Mesendoderm (in vitro differentiated cells): ENCODE measurements around the gene FGD5.

Experiments used
- DNase-seq: peaks from one replicate; pipeline ENCODE4 v3.0.0; 2013
- H2AK5ac ChIP-seq: 2 replicates; pipeline ENCODE4 v1.6.1; 2013; ENCODE audit warnings: low read length, inconsistent platforms
- H2BK120ac ChIP-seq: 2 replicates; pipeline ENCODE4 v1.6.1; 2013; ENCODE audit warnings: low read depth, mild to moderate bottlenecking, low read length, moderate library complexity, mixed read lengths
- H2BK15ac ChIP-seq: replicated peaks from 2 replicates; pipeline ENCODE4 v1.6.1; 2013; ENCODE audit warnings: low read depth, mild to moderate bottlenecking, moderate library complexity
- H2BK5ac ChIP-seq: 2 replicates; pipeline ENCODE4 v1.6.1; 2013; ENCODE audit warnings: low read length, inconsistent platforms
- H3K18ac ChIP-seq: 2 replicates; pipeline ENCODE4 v1.6.1; 2013; ENCODE audit warnings: mild to moderate bottlenecking, low read length, mixed read lengths
- H3K23ac ChIP-seq: one replicate; pipeline ENCODE4 v1.6.1; 2013; ENCODE audit warnings: low read length
- H3K27ac ChIP-seq: 2 replicates; pipeline ENCODE4 v1.5.1; 2013; ENCODE audit warnings: low read depth, mild to moderate bottlenecking, inconsistent platforms, low read length, moderate library complexity
- H3K27me3 ChIP-seq: 2 replicates; pipeline ENCODE4 v1.6.1; 2013; ENCODE audit warnings: low read length, control low read depth, mild to moderate bottlenecking, inconsistent platforms; ENCODE audit not compliant: insufficient read depth, poor library complexity
- H3K36me3 ChIP-seq: 2 replicates; pipeline ENCODE4 v1.6.1; 2013; ENCODE audit warnings: low read length, inconsistent platforms; ENCODE audit not compliant: control insufficient read depth, insufficient read depth
- H3K4ac ChIP-seq: one replicate; pipeline ENCODE4 v1.6.1; 2013; ENCODE audit warnings: low read depth, mild to moderate bottlenecking, low read length, moderate library complexity
- H3K4me1 ChIP-seq: 2 replicates; pipeline ENCODE4 v1.6.1; 2013; ENCODE audit warnings: low read depth, low read length, inconsistent platforms; ENCODE audit not compliant: control insufficient read depth
- H3K4me2 ChIP-seq: 2 replicates; pipeline ENCODE4 v1.6.1; 2013; ENCODE audit warnings: low read length
- H3K4me3 ChIP-seq: 2 replicates; pipeline ENCODE4 v1.5.1; 2013; ENCODE audit warnings: mild to moderate bottlenecking, low read length
- H3K56ac ChIP-seq: one replicate; pipeline ENCODE4 v1.6.1; 2013; ENCODE audit warnings: low read length
- H3K79me1 ChIP-seq: 2 replicates; pipeline ENCODE4 v1.6.1; 2013; ENCODE audit warnings: low read length, inconsistent platforms
- H3K79me2 ChIP-seq: 2 replicates; pipeline ENCODE4 v1.6.1; 2013; ENCODE audit warnings: mild to moderate bottlenecking, low read length; ENCODE audit not compliant: control insufficient read depth, insufficient read depth
- H3K9ac ChIP-seq: 2 replicates; pipeline ENCODE4 v1.6.1; 2013; ENCODE audit warnings: low read length, inconsistent platforms
- H4K5ac ChIP-seq: one replicate; pipeline ENCODE4 v1.6.1; 2013; ENCODE audit warnings: low read length
- H4K8ac ChIP-seq: one replicate; pipeline ENCODE4 v1.6.1; 2013; ENCODE audit warnings: low read depth, mild to moderate bottlenecking, control low read depth, low read length, moderate library complexity
- WGBS: extraction: QIAGEN DNeasy Blood & Tissue Kit; methylation state at CpG from one replicate; pipeline ENCODE4 v1.1.7; 2013; ENCODE audit warnings: low lambda C conversion rate, missing lambda C conversion rate; ENCODE audit not compliant: insufficient coverage; ENCODE audit errors: extremely low coverage; 5-methylcytosine and 5-hydroxymethylcytosine counted together

Gene FGD5

GRCh38 chr3:14913071-14913925, 94.5 kb downstream of the FGD5 start:
- no peak overlapping the region for H3K4me2 ChIP-seq

GRCh38 chr3:14913926-14914778, 95.4 kb downstream of the FGD5 start:
- H4K8ac ChIP-seq = no peak overlapping the region
- no peaks in the 10 kb centered on the region for H3K79me2 ChIP-seq
- H3K4me3 ChIP-seq = no peak overlapping the region
- no peak overlapping the region for H2AK5ac ChIP-seq
- no peak overlapping the region for H2BK15ac ChIP-seq
- H3K36me3 ChIP-seq = no peaks in the 10 kb centered on the region
- no peak overlapping the region for H2BK5ac ChIP-seq
- no peak overlapping the region for H3K27ac ChIP-seq
- DNase-seq = peak; percentile 42
- WGBS = no CpG with 5 or more reads among the region's 14 CpGs
- H3K4me2 ChIP-seq = no peak overlapping the region
- no peak overlapping the region for H2BK120ac ChIP-seq
- H3K79me1 ChIP-seq = no peaks in the 10 kb centered on the region
- H3K27me3 ChIP-seq = no peaks in the 10 kb centered on the region
- H3K56ac ChIP-seq = no peak overlapping the region
- no peaks in the 10 kb centered on the region for H3K4me1 ChIP-seq
- no peak overlapping the region for H4K5ac ChIP-seq
- no peak overlapping the region for H3K4ac ChIP-seq
- no peak overlapping the region for H3K23ac ChIP-seq
- H3K9ac ChIP-seq = no peak overlapping the region
- no peak overlapping the region for H3K18ac ChIP-seq

More at GRCh38 chr3:14913071-14913925, 94.5 kb downstream of the FGD5 start:
- H2BK15ac ChIP-seq = no peak overlapping the region
- DNase-seq = peak; percentile 31
- H3K23ac ChIP-seq = no peak overlapping the region
- H3K9ac ChIP-seq = no peak overlapping the region
- H2AK5ac ChIP-seq = no peak overlapping the region
- H3K4me1 ChIP-seq = no peaks in the 10 kb centered on the region
- H4K5ac ChIP-seq = no peak overlapping the region
- no peaks in the 10 kb centered on the region for H3K79me1 ChIP-seq
- H3K36me3 ChIP-seq = no peaks in the 10 kb centered on the region
- no peak overlapping the region for H4K8ac ChIP-seq
- no peak overlapping the region for H3K27ac ChIP-seq
- H3K18ac ChIP-seq = no peak overlapping the region
- H2BK5ac ChIP-seq = no peak overlapping the region
- no peak overlapping the region for H3K56ac ChIP-seq
- no peak overlapping the region for H3K4me3 ChIP-seq
- no peaks in the 10 kb centered on the region for H3K27me3 ChIP-seq
- no CpG with 5 or more reads among the region's 10 CpGs for WGBS
- H3K79me2 ChIP-seq = no peaks in the 10 kb centered on the region
- no peak overlapping the region for H3K4ac ChIP-seq
- no peak overlapping the region for H2BK120ac ChIP-seq

GRCh38 chr3:14914779-14915117, 96.0 kb downstream of the FGD5 start:
- H3K79me1 ChIP-seq = no peaks in the 10 kb centered on the region
- no peak overlapping the region for H2BK15ac ChIP-seq
- DNase-seq = no peak
- H3K4me3 ChIP-seq = no peak overlapping the region
- H3K18ac ChIP-seq = no peak overlapping the region
- no peak overlapping the region for H3K23ac ChIP-seq
- no peak overlapping the region for H2BK120ac ChIP-seq
- no peak overlapping the region for H3K27ac ChIP-seq
- H3K4me1 ChIP-seq = no peaks in the 10 kb centered on the region
- H3K56ac ChIP-seq = no peak overlapping the region
- H3K36me3 ChIP-seq = no peaks in the 10 kb centered on the region
- H2BK5ac ChIP-seq = no peak overlapping the region
- no peak overlapping the region for H2AK5ac ChIP-seq
- no peak overlapping the region for H3K9ac ChIP-seq
- H4K8ac ChIP-seq = no peak overlapping the region
- no peak overlapping the region for H3K4me2 ChIP-seq
- H4K5ac ChIP-seq = no peak overlapping the region
- WGBS = no CpG with 5 or more reads among the region's 6 CpGs
- no peaks in the 10 kb centered on the region for H3K27me3 ChIP-seq
- no peaks in the 10 kb centered on the region for H3K79me2 ChIP-seq
- no peak overlapping the region for H3K4ac ChIP-seq

GRCh38 chr3:14915636-14916222, 97.0 kb downstream of the FGD5 start:
- Histone ChIP-seq H3K9ac (no peak overlapping the region), H3K27me3 (no peaks in the 10 kb centered on the region), H3K79me2 (no peaks in the 10 kb centered on the region), H2BK5ac (no peak overlapping the region), H3K4me1 (no peaks in the 10 kb centered on the region), H2BK15ac (no peak overlapping the region), H3K56ac (no peak overlapping the region), H3K36me3 (no peaks in the 10 kb centered on the region), H3K4ac (no peak overlapping the region), H3K79me1 (no peaks in the 10 kb centered on the region), H2BK120ac (no peak overlapping the region), H3K23ac (no peak overlapping the region), H4K8ac (no peak overlapping the region), H3K27ac (no peak overlapping the region), H2AK5ac (no peak overlapping the region), H3K4me3 (no peak overlapping the region), H3K18ac (no peak overlapping the region), H4K5ac (no peak overlapping the region), H3K4me2 (no peak overlapping the region)
- no CpG with 5 or more reads among the region's 3 CpGs for WGBS
- DNase-seq = no peak

GRCh38 chr3:14918356-14918860, 99.6 kb downstream of the FGD5 start:
- Histone ChIP-seq H2BK15ac (no peak overlapping the region), H2AK5ac (no peak overlapping the region), H4K8ac (no peak overlapping the region), H2BK5ac (no peak overlapping the region), H2BK120ac (no peak overlapping the region), H4K5ac (no peak overlapping the region), H3K36me3 (no peaks in the 10 kb centered on the region), H3K79me2 (no peaks in the 10 kb centered on the region), H3K23ac (no peak overlapping the region), H3K27ac (no peak overlapping the region), H3K4me3 (no peak overlapping the region), H3K79me1 (no peaks in the 10 kb centered on the region), H3K18ac (no peak overlapping the region), H3K4ac (no peak overlapping the region), H3K9ac (no peak overlapping the region), H3K27me3 (no peaks in the 10 kb centered on the region), H3K56ac (no peak overlapping the region), H3K4me2 (no peak overlapping the region), H3K4me1 (no peaks in the 10 kb centered on the region)
- DNase-seq = no peak
- no CpG with 5 or more reads among the region's 13 CpGs for WGBS
